ENCODE data around the gene EML5.

The EML5 gene

GRCh38 chr14:88618476-88618875 is 174.3 kb downstream of the EML5 start:
- DNase-seq (ENCODE audit: low read depth in 2 of 2, low spot score in 1 of 2), result no peak

- no peak for DNase-seq (ENCODE audit: low read depth in 2 of 2, low spot score in 1 of 2)
Observed at GRCh38 chr14:88617479-88617878, 175.3 kb downstream of the EML5 start.

GRCh38 chr14:88616697-88617096 is 176.1 kb downstream of the EML5 start:
- no peak for DNase-seq (ENCODE audit: low read depth in 2 of 2, low spot score in 1 of 2)

GRCh38 chr14:88614218-88614907 is 178.4 kb downstream of the EML5 start:
- DNase-seq (ENCODE audit: low read depth in 2 of 2, low spot score in 1 of 2), result no peak

- DNase-seq (ENCODE audit: low read depth in 2 of 2, low spot score in 1 of 2), result no peak
Observed at GRCh38 chr14:88613552-88614010, 179.2 kb downstream of the EML5 start.

GRCh38 chr14:88612981-88613380 is 179.8 kb downstream of the EML5 start:
- no peak for DNase-seq (ENCODE audit: low read depth in 2 of 2, low spot score in 1 of 2)

GRCh38 chr14:88611878-88612277 is 180.9 kb downstream of the EML5 start:
- DNase-seq (ENCODE audit: low read depth in 2 of 2, low spot score in 1 of 2), result no peak

GRCh38 chr14:88607829-88608228 is 184.9 kb downstream of the EML5 start:
- no peak for DNase-seq (ENCODE audit: low read depth in 2 of 2, low spot score in 1 of 2)

- DNase-seq (ENCODE audit: low read depth in 2 of 2, low spot score in 1 of 2), result no peak
Observed at GRCh38 chr14:88605594-88605993, 187.2 kb downstream of the EML5 start.

GRCh38 chr14:88604212-88604611 is 188.5 kb downstream of the EML5 start:
- no peak for DNase-seq (ENCODE audit: low read depth in 2 of 2, low spot score in 1 of 2)

- no peak for DNase-seq (ENCODE audit: low read depth in 2 of 2, low spot score in 1 of 2)
Observed at GRCh38 chr14:88599761-88600439, 192.9 kb downstream of the EML5 start.

- no peak for DNase-seq (ENCODE audit: low read depth in 2 of 2, low spot score in 1 of 2)
Observed at GRCh38 chr14:88599326-88599725, 193.4 kb downstream of the EML5 start.

- no peak for DNase-seq (ENCODE audit: low read depth in 2 of 2, low spot score in 1 of 2)
Observed at GRCh38 chr14:88598097-88598675, 194.6 kb downstream of the EML5 start.

- DNase-seq (ENCODE audit: low read depth in 2 of 2, low spot score in 1 of 2), result no peak
Observed at GRCh38 chr14:88597601-88598000, 195.2 kb downstream of the EML5 start.

GRCh38 chr14:88597038-88597437 is 195.7 kb downstream of the EML5 start:
- no peak for DNase-seq (ENCODE audit: low read depth in 2 of 2, low spot score in 1 of 2)

GRCh38 chr14:88592031-88592430 is 200.7 kb downstream of the EML5 start:
- no peak for DNase-seq (ENCODE audit: low read depth in 2 of 2, low spot score in 1 of 2)

- no peak for DNase-seq (ENCODE audit: low read depth in 2 of 2, low spot score in 1 of 2)
Observed at GRCh38 chr14:88590173-88590572, 202.6 kb downstream of the EML5 start.

- DNase-seq (ENCODE audit: low read depth in 2 of 2, low spot score in 1 of 2), result no peak
Observed at GRCh38 chr14:88588081-88588480, 204.7 kb downstream of the EML5 start.

- DNase-seq (ENCODE audit: low read depth in 2 of 2, low spot score in 1 of 2), result no peak
Observed at GRCh38 chr14:88584451-88584850, 208.3 kb downstream of the EML5 start.

GRCh38 chr14:88576222-88576621 is 216.5 kb downstream of the EML5 start:
- DNase-seq (ENCODE audit: low read depth in 2 of 2, low spot score in 1 of 2), result no peak

GRCh38 chr14:88572117-88572516 is 220.6 kb downstream of the EML5 start:
- no peak for DNase-seq (ENCODE audit: low read depth in 2 of 2, low spot score in 1 of 2)

- no peak for DNase-seq (ENCODE audit: low read depth in 2 of 2, low spot score in 1 of 2)
Observed at GRCh38 chr14:88568196-88568595, 224.6 kb downstream of the EML5 start.
